Neural cell (in vitro differentiated cells): Measurements from ENCODE around the gene ZNF766. TPM values are rescaled to one million over a fixed set of nuclear protein-coding genes. Genes with fewer than 3 reads are reported as not detected.

Experiments used
- H2AFZ ChIP-seq: fragments of 200-600, 300-800 bp; sonication (generic), shearing (Covaris generic); 2 replicates; pipeline ENCODE4 v1.6.0; 2014; ENCODE audit warnings: low read depth, mild to moderate bottlenecking, antibody characterized with exemption, low read length, moderate library complexity
- H3F3A ChIP-seq: fragments of 200-600 bp; shearing (Covaris generic); 2 replicates; pipeline ENCODE4 v1.6.1; 2016; ENCODE audit warnings: mild to moderate bottlenecking, moderate library complexity, mixed read lengths, antibody characterized with exemption, low read length; ENCODE audit not compliant: insufficient read depth, poor library complexity, severe bottlenecking
- H3K27ac ChIP-seq: fragments of 200-600, 300-800 bp; sonication (generic), shearing (Covaris generic); 2 replicates; pipeline ENCODE4 v1.5.1; 2014; ENCODE audit warnings: mild to moderate bottlenecking, low read length, moderate library complexity
- H3K27me3 ChIP-seq: fragments of 300-800, 200-600 bp; sonication (generic), shearing (Covaris generic); 2 replicates; pipeline ENCODE4 v1.6.0; 2014; ENCODE audit warnings: mild to moderate bottlenecking, low read depth, low read length, moderate library complexity; ENCODE audit not compliant: insufficient read depth
- H3K36me3 ChIP-seq: fragments of 300-800, 200-600 bp; sonication (generic), shearing (Covaris generic); 2 replicates; pipeline ENCODE4 v1.5.1; 2014; ENCODE audit warnings: mild to moderate bottlenecking, antibody characterized with exemption, low read length, moderate library complexity; ENCODE audit not compliant: insufficient read depth
- H3K4me2 ChIP-seq: fragments of 300-800, 200-600 bp; sonication (generic), shearing (Covaris generic); 2 replicates; pipeline ENCODE4 v1.6.0; 2014; ENCODE audit warnings: mild to moderate bottlenecking, low read length
- H3K4me3 ChIP-seq: fragments of 300-800, 200-600 bp; sonication (generic), shearing (Covaris generic); 2 replicates; pipeline ENCODE4 v1.5.1; 2014; ENCODE audit warnings: mild to moderate bottlenecking, low read length, moderate library complexity
- H3K79me2 ChIP-seq: fragments of 200-600 bp; shearing (Covaris generic); replicated peaks from 2 replicates; pipeline ENCODE4 v1.6.0; 2014; ENCODE audit warnings: mild to moderate bottlenecking, low read length, moderate library complexity; ENCODE audit not compliant: insufficient read depth
- H3K9ac ChIP-seq: fragments of 300-800, 200-600 bp; sonication (generic), shearing (Covaris generic); 2 replicates; pipeline ENCODE4 v1.6.1; 2016; ENCODE audit warnings: mild to moderate bottlenecking, low read length, mixed read lengths
- H3K9me2 ChIP-seq: fragments of 200-600 bp; shearing (Covaris generic); 2 replicates; pipeline ENCODE4 v1.6.1; 2016; ENCODE audit warnings: mild to moderate bottlenecking, low read length, mixed read lengths; ENCODE audit not compliant: insufficient read depth
- H3K9me3 ChIP-seq: fragments of 200-600, 300-800 bp; sonication (generic), shearing (Covaris generic); 2 replicates; pipeline ENCODE4 v1.6.1; 2016; ENCODE audit warnings: mild to moderate bottlenecking, mixed run types, low read length, moderate library complexity, mixed read lengths
- H4K20me1 ChIP-seq: fragments of 200-600 bp; shearing (Covaris generic); 2 replicates; pipeline ENCODE4 v1.6.1; 2016; ENCODE audit warnings: mild to moderate bottlenecking, mixed run types; ENCODE audit not compliant: insufficient read depth
- EP300 ChIP-seq: fragments of 450-650 bp; conservative IDR thresholded peaks from 2 replicates; pipeline ENCODE4 v1.6.1; 2014; ENCODE audit warnings: antibody characterized with exemption, mild to moderate bottlenecking, moderate library complexity; ENCODE audit not compliant: poor library complexity, severe bottlenecking
- EZH2 ChIP-seq: fragments of 200-600, 300-800 bp; shearing (Covaris generic), sonication (generic); IDR thresholded peaks from 2 replicates; pipeline ENCODE4 v1.6.1; 2014; ENCODE audit warnings: antibody characterized with exemption, low read length, borderline replicate concordance, mild to moderate bottlenecking; ENCODE audit not compliant: insufficient read depth, poor library complexity, severe bottlenecking
- MXI1 ChIP-seq: fragments of 450-650 bp; conservative IDR thresholded peaks from 2 replicates; pipeline ENCODE4 v1.6.1; 2014; ENCODE audit warnings: antibody characterized with exemption, mild to moderate bottlenecking; ENCODE audit not compliant: poor library complexity, severe bottlenecking
- POLR2AphosphoS5 ChIP-seq: IDR thresholded peaks from 2 replicates; pipeline ENCODE4 v1.6.1; 2012
- RAD21 ChIP-seq: fragments of 450-650 bp; conservative IDR thresholded peaks from 2 replicates; pipeline ENCODE4 v1.6.1; 2014; ENCODE audit warnings: antibody characterized with exemption, mild to moderate bottlenecking, moderate library complexity
- SMC3 ChIP-seq: fragments of 450-650 bp; conservative IDR thresholded peaks from 2 replicates; pipeline ENCODE4 v1.6.1; 2014; ENCODE audit warnings: antibody characterized with exemption, mild to moderate bottlenecking, moderate library complexity; ENCODE audit not compliant: poor library complexity
- TAF1 ChIP-seq: IDR thresholded peaks from 2 replicates; pipeline ENCODE4 v1.6.1; 2012; ENCODE audit warnings: low read depth
- polyA plus RNA-seq: library from polyadenylated mRNA; depleted of rRNA; stranded (reverse); fragments of >200 nt; gene quantifications from 2 replicates; pipeline ENCODE4 v1.2.3, GENCODE V29; 2014
- TF ChIP-seq, protein P1 (sequence below): fragments of 450-650 bp; IDR thresholded peaks from 2 replicates; pipeline ENCODE4 v1.5.1; 2014; ENCODE audit warnings: antibody characterized with exemption, mild to moderate bottlenecking, moderate library complexity; ENCODE audit not compliant: poor library complexity, severe bottlenecking
- TF ChIP-seq, protein P2 (sequence below): IDR thresholded peaks from 2 replicates; pipeline ENCODE4 v1.6.1; 2012; ENCODE audit warnings: borderline replicate concordance

Gene ZNF766
- polyA plus RNA-seq, 1 donor from 2014 or later, result 21.8 TPM

DNA sequence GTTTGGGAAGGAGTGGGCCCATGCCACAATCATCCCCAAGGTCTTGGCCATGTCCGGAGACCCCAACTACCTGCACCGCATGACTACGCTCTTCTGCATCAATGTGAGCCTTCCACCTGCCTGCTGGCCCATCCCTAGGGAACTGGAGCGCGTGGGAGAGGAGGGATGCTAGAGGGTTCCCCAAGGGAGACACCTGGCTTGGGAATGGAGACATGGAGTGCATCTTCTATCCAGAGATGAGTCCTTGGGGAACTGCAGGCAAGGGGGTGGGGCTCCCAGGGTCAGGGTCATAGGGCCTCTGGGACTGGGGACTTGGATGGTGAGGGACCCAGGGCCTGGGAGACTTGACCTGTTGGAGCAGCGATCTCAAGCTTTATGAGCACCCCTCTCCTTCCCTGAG, 48.4 kb upstream of the ZNF766 start:
- H3K79me2 ChIP-seq, result no peaks in the 10 kb centered on the region
- no peak for TF ChIP-seq POLR2AphosphoS5
- TF ChIP-seq EP300, result no peak
- no peak for TF ChIP-seq TAF1
- H3K9ac ChIP-seq, result no peak overlapping the region
- no peaks in the 10 kb centered on the region for H4K20me1 ChIP-seq
- no peaks in the 10 kb centered on the region for H3K9me2 ChIP-seq
- H3K4me2 ChIP-seq, result no peak overlapping the region
- no peak overlapping the region for H3K4me3 ChIP-seq
- H3K27ac ChIP-seq, result no peak overlapping the region
- H2AFZ ChIP-seq, result no peak overlapping the region
- no peaks in the 10 kb centered on the region for H3K27me3 ChIP-seq
- H3K9me3 ChIP-seq, result no peaks in the 10 kb centered on the region
- peaks cover 15% of the 10 kb centered on the region for H3K36me3 ChIP-seq
- no peaks in the 10 kb centered on the region for H3F3A ChIP-seq

DNA sequence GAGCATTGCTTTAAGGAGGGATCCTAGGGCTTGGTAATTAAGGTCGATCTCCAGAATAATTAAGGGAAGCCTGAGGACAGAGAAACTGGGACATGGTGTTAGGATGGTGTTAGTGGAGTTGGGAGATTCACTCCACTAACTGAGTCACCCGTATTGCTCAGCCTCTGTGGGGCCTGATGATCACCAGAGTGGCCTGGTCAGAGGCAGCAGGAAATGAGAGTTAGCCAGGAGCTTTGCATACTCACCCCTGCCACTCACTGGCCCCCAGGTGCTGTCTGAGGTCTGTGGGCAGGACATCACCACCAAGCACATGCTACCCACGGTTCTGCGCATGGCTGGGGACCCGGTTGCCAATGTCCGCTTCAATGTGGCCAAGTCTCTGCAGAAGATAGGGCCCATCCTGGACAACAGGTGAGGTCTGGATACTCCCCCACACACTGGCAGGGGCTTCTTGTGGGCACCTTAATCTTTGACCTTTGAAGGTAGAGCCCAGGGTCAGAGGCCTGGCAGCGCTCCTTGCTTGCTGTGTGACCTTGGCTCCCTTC, 47.5 kb upstream of the ZNF766 start:
- Histone ChIP-seq H3K79me2 (no peaks in the 10 kb centered on the region), H3K36me3 (peaks cover 14% of the 10 kb centered on the region), H3K9ac (no peak overlapping the region), H3K9me2 (no peaks in the 10 kb centered on the region), H3K27ac (no peak overlapping the region), H3F3A (no peaks in the 10 kb centered on the region), H4K20me1 (no peaks in the 10 kb centered on the region), H2AFZ (no peak overlapping the region), H3K4me3 (no peak overlapping the region), H3K4me2 (no peak overlapping the region), H3K9me3 (no peaks in the 10 kb centered on the region), H3K27me3 (no peaks in the 10 kb centered on the region)
- TF ChIP-seq, protein P1, sequence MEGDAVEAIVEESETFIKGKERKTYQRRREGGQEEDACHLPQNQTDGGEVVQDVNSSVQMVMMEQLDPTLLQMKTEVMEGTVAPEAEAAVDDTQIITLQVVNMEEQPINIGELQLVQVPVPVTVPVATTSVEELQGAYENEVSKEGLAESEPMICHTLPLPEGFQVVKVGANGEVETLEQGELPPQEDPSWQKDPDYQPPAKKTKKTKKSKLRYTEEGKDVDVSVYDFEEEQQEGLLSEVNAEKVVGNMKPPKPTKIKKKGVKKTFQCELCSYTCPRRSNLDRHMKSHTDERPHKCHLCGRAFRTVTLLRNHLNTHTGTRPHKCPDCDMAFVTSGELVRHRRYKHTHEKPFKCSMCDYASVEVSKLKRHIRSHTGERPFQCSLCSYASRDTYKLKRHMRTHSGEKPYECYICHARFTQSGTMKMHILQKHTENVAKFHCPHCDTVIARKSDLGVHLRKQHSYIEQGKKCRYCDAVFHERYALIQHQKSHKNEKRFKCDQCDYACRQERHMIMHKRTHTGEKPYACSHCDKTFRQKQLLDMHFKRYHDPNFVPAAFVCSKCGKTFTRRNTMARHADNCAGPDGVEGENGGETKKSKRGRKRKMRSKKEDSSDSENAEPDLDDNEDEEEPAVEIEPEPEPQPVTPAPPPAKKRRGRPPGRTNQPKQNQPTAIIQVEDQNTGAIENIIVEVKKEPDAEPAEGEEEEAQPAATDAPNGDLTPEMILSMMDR, result no peak
- no peak for TF ChIP-seq RAD21
- TF ChIP-seq EZH2, result no peak
- no peak for TF ChIP-seq POLR2AphosphoS5

DNA sequence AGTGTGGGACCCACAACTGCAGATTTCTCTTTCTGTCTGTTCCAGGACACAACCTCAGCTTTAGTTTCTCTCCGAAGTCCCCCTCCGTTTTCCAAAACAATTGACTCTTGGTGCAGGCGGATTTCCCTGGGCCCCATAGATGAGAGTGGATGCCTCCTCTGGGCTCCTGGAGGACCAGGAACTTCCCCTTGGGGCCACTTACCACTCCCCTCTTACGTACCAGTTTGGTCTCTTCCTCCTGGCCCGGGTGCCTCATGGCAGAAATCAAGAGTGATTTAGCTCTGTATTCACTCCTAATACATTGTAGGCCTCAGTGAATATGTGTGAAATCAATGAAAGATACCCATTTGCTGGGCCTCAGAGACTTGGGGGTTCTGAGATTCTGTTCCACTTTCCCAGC, 45.2 kb upstream of the ZNF766 start:
- Histone ChIP-seq H3F3A (no peaks in the 10 kb centered on the region), H3K4me2 (no peak overlapping the region), H3K9me2 (no peaks in the 10 kb centered on the region), H2AFZ (no peak overlapping the region), H3K27me3 (no peaks in the 10 kb centered on the region), H3K9me3 (no peaks in the 10 kb centered on the region), H3K9ac (no peak overlapping the region), H3K79me2 (no peaks in the 10 kb centered on the region), H3K27ac (no peak overlapping the region), H3K36me3 (peaks cover 19% of the 10 kb centered on the region), H4K20me1 (no peaks in the 10 kb centered on the region), H3K4me3 (no peak overlapping the region)
- TF ChIP-seq RAD21, result no peak
- no peak for TF ChIP-seq MXI1

DNA sequence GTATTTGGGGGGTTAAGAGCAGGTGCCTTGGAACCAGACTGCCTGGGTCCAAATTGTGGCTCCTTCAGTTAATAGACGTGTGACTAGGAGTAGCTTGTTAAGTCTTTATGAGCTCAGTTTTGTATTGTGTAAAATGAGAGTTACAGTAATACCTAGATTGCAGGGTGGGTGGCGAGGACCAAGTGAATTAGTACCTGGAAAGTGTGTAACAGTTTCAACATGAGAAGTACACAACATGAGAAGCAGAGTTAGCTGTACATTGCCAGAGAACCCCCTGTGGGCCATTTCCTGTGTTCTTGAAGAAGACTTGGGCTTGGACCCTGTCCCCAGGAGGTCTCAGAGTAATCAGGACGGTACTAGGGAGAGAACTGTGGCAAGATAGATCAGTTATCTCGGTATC, 42.7 kb upstream of the ZNF766 start:
- H3K36me3 ChIP-seq, result peaks cover 11% of the 10 kb centered on the region
- TF ChIP-seq MXI1, result no peak
- no peak for TF ChIP-seq SMC3
- no peak for TF ChIP-seq EZH2
- no peak for TF ChIP-seq POLR2AphosphoS5
- TF ChIP-seq, protein P2, sequence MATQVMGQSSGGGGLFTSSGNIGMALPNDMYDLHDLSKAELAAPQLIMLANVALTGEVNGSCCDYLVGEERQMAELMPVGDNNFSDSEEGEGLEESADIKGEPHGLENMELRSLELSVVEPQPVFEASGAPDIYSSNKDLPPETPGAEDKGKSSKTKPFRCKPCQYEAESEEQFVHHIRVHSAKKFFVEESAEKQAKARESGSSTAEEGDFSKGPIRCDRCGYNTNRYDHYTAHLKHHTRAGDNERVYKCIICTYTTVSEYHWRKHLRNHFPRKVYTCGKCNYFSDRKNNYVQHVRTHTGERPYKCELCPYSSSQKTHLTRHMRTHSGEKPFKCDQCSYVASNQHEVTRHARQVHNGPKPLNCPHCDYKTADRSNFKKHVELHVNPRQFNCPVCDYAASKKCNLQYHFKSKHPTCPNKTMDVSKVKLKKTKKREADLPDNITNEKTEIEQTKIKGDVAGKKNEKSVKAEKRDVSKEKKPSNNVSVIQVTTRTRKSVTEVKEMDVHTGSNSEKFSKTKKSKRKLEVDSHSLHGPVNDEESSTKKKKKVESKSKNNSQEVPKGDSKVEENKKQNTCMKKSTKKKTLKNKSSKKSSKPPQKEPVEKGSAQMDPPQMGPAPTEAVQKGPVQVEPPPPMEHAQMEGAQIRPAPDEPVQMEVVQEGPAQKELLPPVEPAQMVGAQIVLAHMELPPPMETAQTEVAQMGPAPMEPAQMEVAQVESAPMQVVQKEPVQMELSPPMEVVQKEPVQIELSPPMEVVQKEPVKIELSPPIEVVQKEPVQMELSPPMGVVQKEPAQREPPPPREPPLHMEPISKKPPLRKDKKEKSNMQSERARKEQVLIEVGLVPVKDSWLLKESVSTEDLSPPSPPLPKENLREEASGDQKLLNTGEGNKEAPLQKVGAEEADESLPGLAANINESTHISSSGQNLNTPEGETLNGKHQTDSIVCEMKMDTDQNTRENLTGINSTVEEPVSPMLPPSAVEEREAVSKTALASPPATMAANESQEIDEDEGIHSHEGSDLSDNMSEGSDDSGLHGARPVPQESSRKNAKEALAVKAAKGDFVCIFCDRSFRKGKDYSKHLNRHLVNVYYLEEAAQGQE, result no peak

More for the DNA sequence above, 42.7 kb upstream of the ZNF766 start:
- no peaks in the 10 kb centered on the region for H3K9me3 ChIP-seq
- H2AFZ ChIP-seq, result no peak overlapping the region
- no peaks in the 10 kb centered on the region for H3K79me2 ChIP-seq
- H3K4me2 ChIP-seq, result no peak overlapping the region
- no peaks in the 10 kb centered on the region for H4K20me1 ChIP-seq
- H3K4me3 ChIP-seq, result no peak overlapping the region
- H3K27me3 ChIP-seq, result no peaks in the 10 kb centered on the region
- no peaks in the 10 kb centered on the region for H3K9me2 ChIP-seq
- no peak overlapping the region for H3K9ac ChIP-seq
- H3F3A ChIP-seq, result no peaks in the 10 kb centered on the region
- no peak overlapping the region for H3K27ac ChIP-seq
